ENCODE measurements around the gene SETBP1. TPM values are rescaled to one million over a fixed set of nuclear protein-coding genes. Genes with fewer than 3 reads are reported as not detected.

SETBP1 gene
- total and polyA plus RNA-seq, 2 of the 8 experiments (the other 6 are each of a cell fraction or from before 2014, with no cell fraction given): 2.0 to 6.5 TPM

DNA sequence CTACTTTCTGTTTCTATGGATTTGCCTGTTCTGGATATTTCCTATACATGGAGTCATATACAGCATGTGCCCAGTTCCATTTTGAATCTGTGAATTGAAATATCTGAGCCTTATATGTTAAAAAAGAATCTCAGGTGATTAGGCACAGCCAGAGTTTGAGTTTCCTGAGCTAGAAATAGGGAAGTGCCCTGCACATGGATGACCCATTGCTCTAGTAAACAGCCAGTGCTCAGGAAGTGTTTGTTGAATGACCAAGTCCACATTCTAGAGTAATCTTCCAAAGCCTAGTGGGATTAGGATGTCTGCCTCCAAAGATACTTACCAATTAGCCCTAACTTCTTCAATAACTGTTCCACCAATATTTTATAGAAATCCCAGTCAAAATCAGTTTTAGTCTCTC lies 165.8 kb downstream of the SETBP1 start:
- Histone ChIP-seq H3K23ac (ENCODE audit: insufficient read length) (no peak overlapping the region), H3K4me3 (ENCODE audit: extremely low read depth in 1 of 4, insufficient read depth in 2 of 4, low read depth in 3 of 4, low read length in 4 of 4) (no peak overlapping the region), H4K91ac (replicated peaks; ENCODE audit: insufficient read length, low read length) (no peak overlapping the region), H2BK120ac (replicated peaks; ENCODE audit: low read depth, low read length) (no peak overlapping the region), H3K79me2 (ENCODE audit: control insufficient read depth in 1 of 2, insufficient read depth in 2 of 2, low read length in 2 of 2) (no peaks in the 10 kb centered on the region), H3K56ac (replicated peaks; ENCODE audit: insufficient read length, low read depth, low read length) (no peak overlapping the region), H3K14ac (ENCODE audit: insufficient read length) (no peak overlapping the region), H2BK5ac (ENCODE audit: low read depth, low read length) (no peak overlapping the region), H2BK12ac (ENCODE audit: low read depth, low read length) (no peak overlapping the region), H3K4ac (replicated peaks; ENCODE audit: insufficient read length, low read depth, low read length) (no peak overlapping the region), H3K4me1 (replicated peaks in 1 of 4; ENCODE audit: control insufficient read depth in 3 of 4, insufficient read depth in 4 of 4, low read length in 3 of 4) (peaks cover 0 to 8% (median 1%) of the 10 kb centered on the region in 4 experiments; a peak in 2 of 7 replicates), H4K8ac (ENCODE audit: extremely low read depth, insufficient read depth, low read length) (no peak overlapping the region), H4K5ac (ENCODE audit: insufficient read length, low read depth, low read length) (no peak overlapping the region), H3K9me3 (ENCODE audit: insufficient read depth in 2 of 2, low read depth in 1 of 2, low read length in 1 of 2) (no peaks in the 10 kb centered on the region), H3K9ac (replicated peaks in 1 of 4; ENCODE audit: extremely low read depth in 1 of 4, low read depth in 3 of 4, low read length in 3 of 4) (no peak overlapping the region), H3K4me2 (ENCODE audit: insufficient read depth in 1 of 2, low read depth in 2 of 2, low read length in 2 of 2) (no peak overlapping the region), H2BK20ac (ENCODE audit: low read length) (no peak overlapping the region), H3K18ac (ENCODE audit: extremely low read depth, low read length) (no peak overlapping the region), H3K27ac (ENCODE audit: low read depth, low read length) (no peak overlapping the region), H3K23me2 (ENCODE audit: low read depth, low read length) (no peaks in the 10 kb centered on the region), H3K36me3 (ENCODE audit: control insufficient read depth in 2 of 4, insufficient read depth in 4 of 4, low read length in 3 of 4) (no peaks in the 10 kb centered on the region), H2AK5ac (ENCODE audit: low read depth, low read length) (no peak overlapping the region), H3K27me3 (replicated peaks in 1 of 4; ENCODE audit: control insufficient read depth in 3 of 4, extremely low read depth in 1 of 4, insufficient read depth in 3 of 4, low read length in 3 of 4) (no peaks in the 10 kb centered on the region), H2BK15ac (ENCODE audit: low read length) (no peak overlapping the region), H2AFZ (ENCODE audit: low read length) (no peak overlapping the region), H4K20me1 (replicated peaks in 1 of 2; ENCODE audit: control insufficient read depth in 1 of 2, insufficient read depth in 2 of 2, low read length in 2 of 2) (no peaks in the 10 kb centered on the region), H3K79me1 (ENCODE audit: low read depth, low read length) (no peaks in the 10 kb centered on the region)
- DNase-seq (ENCODE audit: low read depth in 1 of 2, low spot score in 2 of 2) (no peak), FAIRE-seq (no peak)
- CTCF ChIA-PET (ENCODE audit: partially characterized antibody): no interaction called here
- POLR2A ChIA-PET (ENCODE audit: partially characterized antibody): no interaction called here
- TF ChIP-seq, protein P1, sequence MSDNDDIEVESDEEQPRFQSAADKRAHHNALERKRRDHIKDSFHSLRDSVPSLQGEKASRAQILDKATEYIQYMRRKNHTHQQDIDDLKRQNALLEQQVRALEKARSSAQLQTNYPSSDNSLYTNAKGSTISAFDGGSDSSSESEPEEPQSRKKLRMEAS (IDR thresholded peaks at IDR 0.05): no peak
- TF ChIP-seq CEBPB (IDR thresholded peaks at IDR 0.05; ENCODE audit: low read depth, low read length) (no peak), CBX8 (IDR thresholded peaks at IDR 0.05; ENCODE audit: borderline replicate concordance, low read depth, low read length) (no peak), CTBP2 (IDR thresholded peaks at IDR 0.05; ENCODE audit: borderline replicate concordance, insufficient read depth, insufficient read length, low read length) (no peak), BACH1 (IDR thresholded peaks at IDR 0.05; ENCODE audit: low read length) (no peak), MAFK (IDR thresholded peaks at IDR 0.05; ENCODE audit: low read depth, low read length) (no peak), TAF1 (IDR thresholded peaks at IDR 0.05; ENCODE audit: low read depth, low read length) (no peak), POLR2AphosphoS5 (IDR thresholded peaks at IDR 0.05; ENCODE audit: low read depth, low read length) (no peak), GTF2F1 (IDR thresholded peaks at IDR 0.05; ENCODE audit: borderline replicate concordance, low read depth, low read length) (no peak), CHD1 (IDR thresholded peaks at IDR 0.05; ENCODE audit: low read depth, low read length) (no peak), RXRA (IDR thresholded peaks at IDR 0.05; ENCODE audit: insufficient read depth, low read depth, low read length) (no peak)
- TF ChIP-seq, protein P2, sequence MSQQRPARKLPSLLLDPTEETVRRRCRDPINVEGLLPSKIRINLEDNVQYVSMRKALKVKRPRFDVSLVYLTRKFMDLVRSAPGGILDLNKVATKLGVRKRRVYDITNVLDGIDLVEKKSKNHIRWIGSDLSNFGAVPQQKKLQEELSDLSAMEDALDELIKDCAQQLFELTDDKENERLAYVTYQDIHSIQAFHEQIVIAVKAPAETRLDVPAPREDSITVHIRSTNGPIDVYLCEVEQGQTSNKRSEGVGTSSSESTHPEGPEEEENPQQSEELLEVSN (IDR thresholded peaks at IDR 0.05): no peak
- TF ChIP-seq, protein P3, sequence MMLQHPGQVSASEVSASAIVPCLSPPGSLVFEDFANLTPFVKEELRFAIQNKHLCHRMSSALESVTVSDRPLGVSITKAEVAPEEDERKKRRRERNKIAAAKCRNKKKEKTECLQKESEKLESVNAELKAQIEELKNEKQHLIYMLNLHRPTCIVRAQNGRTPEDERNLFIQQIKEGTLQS (IDR thresholded peaks at IDR 0.05; ENCODE audit: insufficient read depth, low read depth, low read length): no peak

Data from H1 (cell line).